Measurements from ENCODE around the gene HEXIM1.

Gene HEXIM1

GRCh38 chr17:45135192-45135977 is 12.9 kb upstream of the HEXIM1 start, which contains the start of gene ACBD4:
Gene ACBD4, plus strand, starts transcription at chr17:45135687. Its CDS starts 458 bp downstream, at chr17:45136145.
- in situ Hi-C loops (cut with HindIII; ENCODE audit: low pct_ligation_motif_present, low sequenced_read_pairs): no loop called here
- TF ChIP-seq CTCF (IDR thresholded peaks at IDR 0.05; ENCODE audit: low read depth, low read length, missing control alignments): peak; percentile 100
- Histone ChIP-seq H3K36me3 (replicated peaks) (no peaks in the 10 kb centered on the region), H3K4me3 (ENCODE audit: low read depth, low read length) (peak within 1 kb of the TSS; percentile 65), H3K27me3 (replicated peaks) (no peaks in the 10 kb centered on the region), H3K27ac (no peak within 1 kb of the TSS)
- peak; percentile 94 for DNase-seq

DNA sequence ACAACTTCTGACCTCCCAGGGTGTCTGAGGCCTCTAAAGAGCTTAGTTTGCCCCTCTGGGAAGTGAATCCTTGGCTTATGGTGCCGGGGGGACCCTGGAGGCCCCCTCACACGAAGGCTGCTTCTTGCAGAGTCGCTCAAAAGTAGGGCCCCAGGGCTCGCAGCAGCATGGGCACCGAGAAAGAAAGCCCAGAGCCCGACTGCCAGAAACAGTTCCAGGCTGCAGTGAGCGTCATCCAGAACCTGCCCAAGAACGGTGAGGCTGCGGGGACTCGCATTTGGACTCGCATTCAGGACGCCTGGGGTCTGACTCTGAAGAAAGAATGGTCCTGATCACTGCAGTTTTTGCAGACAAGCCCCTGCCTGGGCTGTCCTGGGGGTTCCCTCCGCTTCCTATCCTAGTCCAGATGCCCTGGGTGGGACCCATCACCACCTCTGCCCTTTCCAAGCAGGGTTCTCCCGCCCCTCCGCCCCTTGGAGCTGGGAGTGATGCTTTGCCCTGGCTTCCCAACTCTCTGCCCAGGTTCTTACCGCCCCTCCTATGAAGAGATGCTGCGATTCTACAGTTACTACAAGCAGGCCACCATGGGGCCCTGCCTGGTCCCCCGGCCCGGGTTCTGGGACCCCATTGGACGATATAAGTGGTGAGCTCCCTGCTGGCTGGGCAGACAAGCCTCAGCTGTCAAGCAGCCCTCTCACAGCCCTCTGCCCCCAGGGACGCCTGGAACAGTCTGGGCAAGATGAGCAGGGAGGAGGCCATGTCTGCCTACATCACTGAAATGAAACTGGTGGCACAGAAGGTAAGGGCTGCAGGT is 12.1 kb upstream of the HEXIM1 start:
- in situ Hi-C loops (cut with HindIII; ENCODE audit: low pct_ligation_motif_present, low sequenced_read_pairs): no loop called here
- no peak for TF ChIP-seq CTCF (IDR thresholded peaks at IDR 0.05; ENCODE audit: low read depth, low read length, missing control alignments)
- DNase-seq: no peak
- Histone ChIP-seq H3K27ac (no peak overlapping the region), H3K27me3 (replicated peaks) (no peaks in the 10 kb centered on the region), H3K4me3 (ENCODE audit: low read depth, low read length) (peak overlapping the region; percentile 65), H3K36me3 (replicated peaks) (no peaks in the 10 kb centered on the region)

DNA sequence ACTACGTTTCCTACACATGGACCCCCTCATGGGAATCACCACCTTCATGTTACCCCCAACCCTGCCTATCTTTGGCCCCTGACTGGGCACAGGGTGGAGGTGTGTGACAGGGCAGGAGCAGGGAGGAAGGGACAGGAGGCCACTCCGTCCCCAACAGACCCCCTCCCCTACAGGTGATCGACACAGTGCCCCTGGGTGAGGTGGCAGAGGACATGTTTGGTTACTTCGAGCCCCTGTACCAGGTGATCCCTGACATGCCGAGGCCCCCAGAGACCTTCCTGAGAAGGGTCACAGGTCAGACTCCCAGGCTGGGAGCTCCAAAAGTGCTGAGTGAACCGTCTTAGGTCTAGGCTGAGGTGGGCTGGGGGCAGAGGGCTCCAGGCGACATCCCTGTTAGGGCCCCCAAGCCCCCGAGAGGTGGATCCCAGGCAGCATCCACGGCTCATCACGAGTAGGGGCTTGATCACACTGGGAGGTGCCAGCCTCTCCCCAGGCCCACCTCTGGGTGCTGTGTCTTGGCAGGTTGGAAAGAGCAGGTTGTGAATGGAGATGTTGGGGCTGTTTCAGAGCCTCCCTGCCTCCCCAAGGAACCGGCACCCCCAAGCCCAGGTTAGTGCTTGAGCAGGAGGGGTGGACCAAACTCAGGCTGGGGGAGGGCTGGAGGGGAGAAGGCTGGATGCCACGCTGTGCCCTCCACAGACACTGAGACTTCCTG is 11.3 kb upstream of the HEXIM1 start:
- H3K36me3 ChIP-seq (replicated peaks): no peaks in the 10 kb centered on the region
- in situ Hi-C loops (cut with HindIII; ENCODE audit: low pct_ligation_motif_present, low sequenced_read_pairs): no loop called here
- no peak overlapping the region for H3K4me3 ChIP-seq (ENCODE audit: low read depth, low read length)
- TF ChIP-seq CTCF (IDR thresholded peaks at IDR 0.05; ENCODE audit: low read depth, low read length, missing control alignments): no peak
- H3K27ac ChIP-seq: no peak overlapping the region
- H3K27me3 ChIP-seq (replicated peaks): no peaks in the 10 kb centered on the region
- DNase-seq: no peak

- TF ChIP-seq CTCF (IDR thresholded peaks at IDR 0.05; ENCODE audit: low read depth, low read length, missing control alignments): no peak
- Histone ChIP-seq H3K27ac (no peak overlapping the region), H3K36me3 (replicated peaks) (no peaks in the 10 kb centered on the region), H3K27me3 (replicated peaks) (no peaks in the 10 kb centered on the region), H3K4me3 (ENCODE audit: low read depth, low read length) (no peak overlapping the region)
- in situ Hi-C loops (cut with HindIII; ENCODE audit: low pct_ligation_motif_present, low sequenced_read_pairs): no loop called here
- no peak for DNase-seq
Measured at GRCh38 chr17:45137561-45138305, 10.5 kb upstream of the HEXIM1 start.

- DNase-seq: no peak
- Histone ChIP-seq H3K36me3 (replicated peaks) (no peaks in the 10 kb centered on the region), H3K27me3 (replicated peaks) (no peaks in the 10 kb centered on the region), H3K4me3 (ENCODE audit: low read depth, low read length) (no peak overlapping the region), H3K27ac (no peak overlapping the region)
- TF ChIP-seq CTCF (IDR thresholded peaks at IDR 0.05; ENCODE audit: low read depth, low read length, missing control alignments): no peak
- in situ Hi-C loops (cut with HindIII; ENCODE audit: low pct_ligation_motif_present, low sequenced_read_pairs): no loop called here
Measured at GRCh38 chr17:45138911-45139532, 9.3 kb upstream of the HEXIM1 start.
